Mesenchymal stem cell (in vitro differentiated cells and primary cell): Measurements from ENCODE around the gene MAPK6.
"Not testable (repeated sequence)": the region's sequence is repeated elsewhere in the genome, so short reads cannot be mapped to it uniquely, and the experiment has no call there.

ENCODE experiments used
- DNase-seq: peaks from one replicate; pipeline ENCODE4 v3.0.0-alpha.2; 2013
- H2AFZ ChIP-seq: one replicate; pipeline ENCODE4 v1.6.1; 2013; ENCODE audit warnings: low read depth, mild to moderate bottlenecking, control low read depth, inconsistent platforms, low read length, moderate library complexity
- H2AK5ac ChIP-seq: 2 replicates; pipeline ENCODE4 v1.6.1; 2013; ENCODE audit warnings: low read length, moderate library complexity, mild to moderate bottlenecking, inconsistent platforms; ENCODE audit not compliant: severe bottlenecking
- H2BK120ac ChIP-seq: one replicate; pipeline ENCODE4 v1.6.1; 2013; ENCODE audit warnings: low read depth, mild to moderate bottlenecking, inconsistent platforms, low read length, moderate library complexity
- H2BK12ac ChIP-seq, 2 experiments: one replicate each; pipeline ENCODE4 v1.6.1; 2013; ENCODE audit warnings: inconsistent platforms in 2 of 2, low read length in 2 of 2, mild to moderate bottlenecking in 2 of 2, moderate library complexity in 2 of 2, control low read depth in 1 of 2
- H2BK15ac ChIP-seq: one replicate; pipeline ENCODE4 v1.6.1; 2013; ENCODE audit warnings: mild to moderate bottlenecking, low read depth, inconsistent platforms; ENCODE audit not compliant: poor library complexity, severe bottlenecking
- H2BK5ac ChIP-seq: 2 replicates; pipeline ENCODE4 v1.6.1; 2013; ENCODE audit warnings: low read depth, mild to moderate bottlenecking, low read length, control low read depth, inconsistent platforms; ENCODE audit not compliant: poor library complexity, severe bottlenecking
- H3K14ac ChIP-seq, 2 experiments: one replicate each; pipeline ENCODE4 v1.6.1; 2013; ENCODE audit warnings: inconsistent platforms in 2 of 2, low read length in 2 of 2, control low read depth in 1 of 2, mild to moderate bottlenecking in 1 of 2, moderate library complexity in 1 of 2
- H3K18ac ChIP-seq, 2 experiments: one replicate each; pipeline ENCODE4 v1.6.1; 2013; ENCODE audit warnings: inconsistent platforms in 2 of 2, low read length in 2 of 2, control low read depth in 1 of 2, low read depth in 1 of 2, mild to moderate bottlenecking in 1 of 2
- H3K23ac ChIP-seq, 2 experiments: one replicate each; pipeline ENCODE4 v1.6.1; 2013; ENCODE audit warnings: inconsistent platforms in 2 of 2, low read length in 2 of 2, mild to moderate bottlenecking in 2 of 2, moderate library complexity in 2 of 2, control low read depth in 1 of 2
- H3K27ac ChIP-seq: 2 replicates; pipeline ENCODE4 v1.5.1; 2013; ENCODE audit warnings: mild to moderate bottlenecking, moderate library complexity, low read length, control low read depth, inconsistent platforms; ENCODE audit not compliant: poor library complexity, severe bottlenecking
- H3K27me3 ChIP-seq, 2 experiments: 2 replicates each; pipeline versions ENCODE4 v1.6.1 to v1.7.0; 2013; ENCODE audit warnings: low read length in 2 of 2, mild to moderate bottlenecking in 2 of 2, moderate library complexity in 2 of 2, control low read depth in 1 of 2, inconsistent platforms in 1 of 2; ENCODE audit not compliant: control insufficient read depth in 1 of 2, insufficient read depth in 1 of 2
- H3K36me3 ChIP-seq, 2 experiments: 2 replicates each; pipeline versions ENCODE4 v1.6.1 to v1.7.0; 2013; ENCODE audit warnings: low read length in 2 of 2, control low read depth in 1 of 2, inconsistent platforms in 1 of 2, low read depth in 1 of 2, mild to moderate bottlenecking in 1 of 2; ENCODE audit not compliant: insufficient read depth in 2 of 2, control insufficient read depth in 1 of 2
- H3K4ac ChIP-seq, 2 experiments: one replicate each; pipeline ENCODE4 v1.6.1; 2013; ENCODE audit warnings: inconsistent platforms in 2 of 2, low read length in 2 of 2, mild to moderate bottlenecking in 2 of 2, moderate library complexity in 2 of 2, control low read depth in 1 of 2, low read depth in 1 of 2
- H3K4me1 ChIP-seq: 2 replicates; pipeline ENCODE4 v1.6.1; 2013; ENCODE audit warnings: low read depth, low read length, control low read depth; ENCODE audit not compliant: control insufficient read depth, insufficient read depth
- H3K4me2 ChIP-seq: 2 replicates; pipeline ENCODE4 v1.6.1; 2013; ENCODE audit warnings: low read length, mild to moderate bottlenecking, inconsistent platforms; ENCODE audit not compliant: poor library complexity, severe bottlenecking
- H3K4me3 ChIP-seq, 2 experiments: 2 replicates each; pipeline versions ENCODE4 v1.5.1 to v1.7.0; 2013; ENCODE audit warnings: low read length in 2 of 2, mild to moderate bottlenecking in 2 of 2, control low read depth in 1 of 2, low read depth in 1 of 2; ENCODE audit not compliant: insufficient read depth in 1 of 2
- H3K79me1 ChIP-seq: replicated peaks from 2 replicates; pipeline ENCODE4 v1.6.1; 2013; ENCODE audit warnings: mild to moderate bottlenecking, control low read depth, low read length, inconsistent platforms; ENCODE audit not compliant: poor library complexity, severe bottlenecking
- H3K9ac ChIP-seq: 2 replicates; pipeline ENCODE4 v1.7.0; 2013; ENCODE audit warnings: mild to moderate bottlenecking, low read length, moderate library complexity
- H3K9me3 ChIP-seq: 2 replicates; pipeline ENCODE4 v1.7.0; 2013; ENCODE audit warnings: mild to moderate bottlenecking, low read length; ENCODE audit not compliant: control insufficient read depth
- H4K8ac ChIP-seq: one replicate; pipeline ENCODE4 v1.6.1; 2013; ENCODE audit warnings: inconsistent platforms, mild to moderate bottlenecking, low read length, moderate library complexity
- H4K91ac ChIP-seq: one replicate; pipeline ENCODE4 v1.6.1; 2013; ENCODE audit warnings: mild to moderate bottlenecking, low read length, inconsistent platforms
- WGBS: methylation state at CpG from one replicate; pipeline ENCODE4 v1.1.7; 2013; ENCODE audit warnings: mixed read lengths; 5-methylcytosine and 5-hydroxymethylcytosine counted together

MAPK6 gene

DNA sequence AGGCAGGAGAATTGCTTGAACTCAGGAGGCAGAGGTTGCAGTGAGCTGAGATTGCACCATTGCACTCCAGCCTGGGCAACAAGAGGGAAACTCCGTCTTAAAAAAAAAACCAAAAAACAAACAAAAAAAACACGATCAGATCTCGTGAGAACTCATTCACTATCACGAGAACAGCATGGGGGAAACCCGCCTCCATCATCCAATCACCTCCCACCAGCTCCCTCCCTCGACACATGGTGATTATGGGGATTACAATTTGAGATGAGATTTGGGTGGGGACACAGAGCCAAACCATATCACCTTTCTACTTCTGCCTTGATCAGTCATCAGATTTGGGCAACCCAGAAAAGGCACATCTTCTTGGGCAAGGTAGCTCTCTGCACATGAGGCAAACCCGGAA is 15.9 kb upstream of the MAPK6 start:
- H3K27ac ChIP-seq, H3K79me1 ChIP-seq, H3K4me1 ChIP-seq, H2AFZ ChIP-seq, H2BK15ac ChIP-seq, H2AK5ac ChIP-seq, H3K9me3 ChIP-seq, H3K36me3 ChIP-seq, H3K18ac ChIP-seq, H3K23ac ChIP-seq, H3K9ac ChIP-seq, H3K4me2 ChIP-seq, H3K14ac ChIP-seq, H2BK12ac ChIP-seq, H2BK120ac ChIP-seq, H4K91ac ChIP-seq, DNase-seq, H4K8ac ChIP-seq, H3K4ac ChIP-seq, H3K27me3 ChIP-seq, H2BK5ac ChIP-seq, H3K4me3 ChIP-seq: not testable (repeated sequence)
- 100% methylated on average over 1 of the region's 7 CpGs for WGBS

DNA sequence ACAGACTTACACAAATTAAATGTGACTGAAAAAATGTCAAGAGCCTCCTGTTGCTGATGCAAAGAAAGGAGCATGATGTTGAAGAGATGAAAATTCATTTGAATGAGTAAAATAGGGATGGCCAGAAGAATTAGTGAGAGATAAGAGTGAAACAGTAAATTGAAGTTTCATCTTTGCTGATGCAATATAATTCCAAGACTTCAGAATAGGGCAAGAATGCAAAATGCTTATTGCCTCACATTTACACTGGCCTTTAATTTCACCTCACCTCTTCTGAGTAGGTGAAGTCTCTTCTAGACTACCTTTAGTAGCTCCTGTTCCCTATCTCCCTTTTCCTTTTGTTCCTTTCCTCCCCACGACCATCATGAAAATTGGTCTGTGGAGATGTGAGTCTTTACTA is 15.3 kb upstream of the MAPK6 start:
- Histone ChIP-seq H3K4ac (no peak overlapping the region), H2BK5ac (no peak overlapping the region), H3K9me3 (no peaks in the 10 kb centered on the region), H3K23ac (no peak overlapping the region), H2BK12ac (no peak overlapping the region), H3K79me1 (no peaks in the 10 kb centered on the region), H3K4me2 (no peak overlapping the region), H4K91ac (no peak overlapping the region), H3K18ac (no peak overlapping the region), H2BK15ac (no peak overlapping the region), H3K14ac (no peak overlapping the region), H4K8ac (no peak overlapping the region), H3K27ac (no peak overlapping the region), H2AFZ (no peak overlapping the region), H3K4me1 (no peaks in the 10 kb centered on the region), H2AK5ac (no peak overlapping the region), H2BK120ac (no peak overlapping the region), H3K9ac (no peak overlapping the region), H3K27me3 (no peaks in the 10 kb centered on the region), H3K36me3 (no peaks in the 10 kb centered on the region), H3K4me3 (no peak overlapping the region)
- no CpG with 5 or more reads among the region's 1 CpG for WGBS
- DNase-seq, result no peak

DNA sequence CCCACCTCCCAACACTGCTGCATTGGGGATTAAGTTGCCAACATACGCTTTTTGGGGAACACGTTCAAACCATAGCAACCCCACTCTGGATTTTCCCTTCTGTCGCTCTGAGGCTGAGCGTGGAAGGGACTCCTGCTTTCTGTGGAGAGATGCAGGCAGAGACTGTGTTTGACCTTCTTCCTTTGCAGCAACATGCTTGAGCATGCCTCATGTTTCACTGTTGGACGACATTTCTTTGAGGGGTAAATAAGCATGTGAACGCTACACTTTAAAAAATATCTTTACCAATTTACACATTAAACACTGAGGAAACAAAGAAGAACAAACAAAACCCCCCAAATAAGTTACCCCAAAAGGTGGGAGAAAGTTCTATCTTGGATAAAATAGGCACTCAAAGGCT is 14.2 kb upstream of the MAPK6 start:
- Histone ChIP-seq H4K8ac (no peak overlapping the region), H2BK120ac (no peak overlapping the region), H3K23ac (no peak overlapping the region), H3K9me3 (no peaks in the 10 kb centered on the region), H3K14ac (no peak overlapping the region), H3K27me3 (no peaks in the 10 kb centered on the region), H3K79me1 (no peaks in the 10 kb centered on the region), H2BK12ac (no peak overlapping the region), H3K4me1 (no peaks in the 10 kb centered on the region), H3K4me3 (no peak overlapping the region), H2AK5ac (no peak overlapping the region), H3K4ac (no peak overlapping the region), H2BK15ac (no peak overlapping the region), H3K27ac (no peak overlapping the region), H3K4me2 (no peak overlapping the region), H3K9ac (no peak overlapping the region), H2BK5ac (no peak overlapping the region), H4K91ac (peak overlapping the region; percentile 54), H3K36me3 (no peaks in the 10 kb centered on the region), H2AFZ (no peak overlapping the region), H3K18ac (no peak overlapping the region)
- no peak for DNase-seq
- WGBS, result 98% methylated on average over 5 of the region's 6 CpGs

DNA sequence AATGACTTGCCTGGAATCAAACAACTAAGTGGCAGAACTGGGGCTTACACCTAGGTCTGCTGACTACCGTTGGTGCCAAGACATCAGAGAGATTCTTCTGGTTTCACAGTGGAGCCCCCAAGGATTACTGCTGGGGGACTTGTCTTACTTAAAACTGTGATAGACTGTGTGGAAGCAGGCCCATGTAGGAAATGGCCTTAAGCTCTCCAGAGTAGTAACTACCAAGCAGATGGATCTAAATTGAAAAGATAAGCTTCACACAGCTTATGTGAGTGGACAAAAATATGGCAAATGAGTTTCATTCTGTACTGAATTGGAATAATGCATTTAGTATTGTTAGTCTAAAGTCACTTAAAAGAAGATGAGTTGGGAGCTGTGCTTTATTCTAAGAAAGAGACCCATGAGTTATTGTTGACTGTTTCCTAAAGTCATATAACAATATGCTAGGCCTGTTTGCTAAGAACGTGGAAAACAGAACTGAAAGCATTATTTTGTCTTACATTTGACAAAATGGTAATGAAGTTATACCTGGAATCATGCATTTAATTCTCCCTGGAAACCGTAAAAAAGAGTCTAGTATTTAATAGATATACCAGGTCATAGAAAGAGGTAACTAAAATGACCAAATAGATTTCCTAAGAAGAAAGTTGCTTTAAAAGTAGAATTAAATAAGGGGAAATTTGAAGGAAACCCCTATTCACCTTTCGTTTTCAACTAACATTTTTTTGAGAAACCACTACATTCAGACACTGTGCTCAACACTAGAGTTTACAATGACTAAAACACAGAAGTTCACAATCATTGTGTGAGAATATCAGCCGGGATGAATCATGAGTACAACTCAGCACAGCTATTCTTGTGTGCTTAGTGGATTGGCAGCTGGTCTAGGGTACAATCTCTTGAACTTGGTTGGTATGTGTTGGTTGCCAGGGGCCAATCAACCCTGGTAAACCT is 13.0 kb upstream of the MAPK6 start:
- H3K14ac ChIP-seq, result no peak overlapping the region
- peak overlapping the region in 1 of 2 experiments; percentile 58 for H2BK12ac ChIP-seq
- WGBS, result 89% methylated on average over 2 of the region's 5 CpGs
- H3K4me1 ChIP-seq, result no peaks in the 10 kb centered on the region
- no peak overlapping the region for H3K23ac ChIP-seq
- H3K4me2 ChIP-seq, result no peak overlapping the region
- H3K27me3 ChIP-seq, result no peaks in the 10 kb centered on the region
- H4K91ac ChIP-seq, result no peak overlapping the region
- H3K9ac ChIP-seq, result no peak overlapping the region
- H2BK120ac ChIP-seq, result no peak overlapping the region
- no peaks in the 10 kb centered on the region for H3K36me3 ChIP-seq
- H4K8ac ChIP-seq, result no peak overlapping the region
- H2AFZ ChIP-seq, result no peak overlapping the region
- H3K9me3 ChIP-seq, result no peaks in the 10 kb centered on the region
- H2BK5ac ChIP-seq, result no peak overlapping the region
- H3K4me3 ChIP-seq, result no peak overlapping the region
- H3K18ac ChIP-seq, result no peak overlapping the region
- no peak overlapping the region for H3K4ac ChIP-seq
- peak; percentile 66 for DNase-seq
- H2BK15ac ChIP-seq, result no peak overlapping the region
- H3K79me1 ChIP-seq, result no peaks in the 10 kb centered on the region
- H3K27ac ChIP-seq, result no peak overlapping the region
- no peak overlapping the region for H2AK5ac ChIP-seq
